HG03064 (cell line): Measurements from ENCODE around the gene BTN3A1.
"Not testable (repeated sequence)": the region's sequence is repeated elsewhere in the genome, so short reads cannot be mapped to it uniquely, and the experiment has no call there.

Experiments used
- ATAC-seq: cut with Tn5 transposase; IDR thresholded peaks from one replicate; pipeline ENCODE4 v1.9.1; 2021; ENCODE audit warnings: low read depth; ENCODE audit not compliant: unreplicated experiment

Gene BTN3A1

DNA sequence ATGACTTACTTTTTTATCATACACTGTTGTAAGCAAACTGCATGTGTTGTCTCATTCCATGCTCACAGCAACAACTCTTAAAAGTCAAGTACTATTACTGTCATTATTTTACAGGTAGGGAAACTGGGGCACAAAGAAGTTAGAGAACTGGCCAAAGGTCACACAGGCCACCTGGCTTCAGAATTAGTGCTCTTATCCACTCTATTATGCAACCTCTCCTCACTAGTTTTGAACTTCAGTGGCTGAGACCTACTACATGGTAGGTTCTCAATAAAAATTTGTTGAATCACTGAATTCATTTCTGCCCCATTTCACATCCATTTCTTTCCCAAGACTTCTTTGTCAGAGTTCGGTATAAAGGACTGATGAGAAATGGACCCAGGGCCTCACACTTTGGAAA, 35.9 kb downstream of the BTN3A1 start:
- ATAC-seq, result no peak

DNA sequence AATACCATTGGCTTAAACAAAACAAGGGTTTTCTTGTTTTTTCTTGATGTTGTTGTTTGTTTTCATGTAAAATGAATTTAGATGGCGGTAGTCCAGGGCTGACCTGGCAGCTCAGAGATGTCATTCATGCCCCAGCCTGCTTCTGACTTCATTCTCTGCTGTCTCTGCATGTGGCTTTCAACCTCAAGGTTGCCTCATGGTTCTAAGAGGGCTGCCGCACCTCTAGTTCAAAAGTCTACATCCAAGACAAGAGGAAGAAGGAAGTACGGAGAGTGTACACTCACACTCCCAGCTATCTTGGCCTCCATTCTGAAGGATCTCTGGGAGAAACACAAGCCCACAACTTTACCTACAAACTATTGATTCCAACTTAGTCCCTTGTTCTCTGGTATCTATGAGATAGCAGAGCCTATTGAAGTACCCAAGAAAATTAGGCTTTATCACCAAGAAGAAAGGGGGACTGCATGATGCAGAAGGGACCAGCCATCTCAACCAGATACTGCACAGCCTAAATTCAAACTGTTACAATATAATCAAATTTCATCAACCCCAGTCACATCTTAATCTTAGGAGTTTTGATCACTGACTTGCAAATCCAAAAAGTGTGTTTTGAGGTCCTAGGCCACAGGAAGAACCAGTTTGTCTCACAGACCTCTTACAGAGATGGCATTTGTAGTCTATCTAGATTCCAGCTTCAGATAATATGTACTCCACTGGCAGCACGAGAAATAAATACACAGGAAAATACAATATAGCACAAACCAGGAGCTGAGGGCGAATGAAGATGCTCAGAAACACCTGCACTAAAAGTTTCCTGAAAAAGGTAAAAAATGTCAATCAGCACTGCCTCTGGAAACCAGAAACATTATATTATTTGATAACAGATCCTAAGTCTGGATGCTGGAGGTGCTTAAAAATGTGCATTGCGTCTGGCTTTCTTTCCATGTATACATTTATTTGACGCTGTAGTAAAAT, 37.4 kb downstream of the BTN3A1 start:
- ATAC-seq, result no peak

DNA sequence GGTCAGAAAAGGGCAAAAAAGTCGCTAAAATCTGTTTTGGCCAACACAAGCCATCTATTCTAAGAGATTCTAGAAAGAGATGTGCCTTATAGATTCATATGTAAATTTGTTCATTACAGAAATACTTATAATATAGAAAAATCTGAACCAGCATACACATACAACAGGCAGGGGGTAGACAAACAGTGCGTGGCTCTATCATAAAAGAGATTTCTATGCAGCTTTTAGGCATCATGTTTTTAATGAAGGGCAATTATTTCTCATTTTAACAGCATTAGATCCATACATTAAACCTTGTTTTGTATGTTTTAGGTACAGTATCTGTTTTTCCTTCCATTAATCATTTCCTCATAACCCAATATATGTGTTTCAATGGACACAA, 38.9 kb downstream of the BTN3A1 start:
- ATAC-seq, result no peak

- no peak for ATAC-seq
These were observed 39.9 kb downstream of the BTN3A1 start for GRCh38 chr6:26441977-26442376.

GRCh38 chr6:26445934-26446667, 44.0 kb downstream of the BTN3A1 start:
- ATAC-seq, result no peak

- no peak for ATAC-seq
These were observed 45.2 kb downstream of the BTN3A1 start for GRCh38 chr6:26447257-26447656.

DNA sequence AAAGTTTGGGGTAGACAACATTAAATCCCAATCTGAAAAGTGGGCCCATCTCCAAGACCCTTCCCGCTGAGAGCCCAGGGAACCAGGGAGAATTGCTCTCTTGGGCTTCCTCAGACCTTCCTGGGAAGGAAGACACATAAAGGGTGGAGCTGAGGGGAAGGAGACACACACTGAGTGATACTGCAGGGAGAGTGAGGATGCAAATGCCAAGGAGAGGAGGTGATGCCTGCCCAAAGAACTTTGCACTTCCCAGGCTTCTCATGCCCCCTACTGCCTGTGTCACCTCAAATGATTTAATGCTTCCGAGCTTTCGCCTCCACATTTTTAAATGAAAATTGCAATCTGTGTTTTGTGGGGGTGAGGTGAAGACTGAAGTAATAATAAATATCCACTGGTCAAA, 48.2 kb downstream of the BTN3A1 start:
- ATAC-seq, result no peak

GRCh38 chr6:26452631-26453235, 50.7 kb downstream of the BTN3A1 start:
- no peak for ATAC-seq

GRCh38 chr6:26454631-26455030, 52.6 kb downstream of the BTN3A1 start:
- ATAC-seq, result no peak

- no peak for ATAC-seq
These were observed 53.4 kb downstream of the BTN3A1 start for GRCh38 chr6:26455357-26455970.

DNA sequence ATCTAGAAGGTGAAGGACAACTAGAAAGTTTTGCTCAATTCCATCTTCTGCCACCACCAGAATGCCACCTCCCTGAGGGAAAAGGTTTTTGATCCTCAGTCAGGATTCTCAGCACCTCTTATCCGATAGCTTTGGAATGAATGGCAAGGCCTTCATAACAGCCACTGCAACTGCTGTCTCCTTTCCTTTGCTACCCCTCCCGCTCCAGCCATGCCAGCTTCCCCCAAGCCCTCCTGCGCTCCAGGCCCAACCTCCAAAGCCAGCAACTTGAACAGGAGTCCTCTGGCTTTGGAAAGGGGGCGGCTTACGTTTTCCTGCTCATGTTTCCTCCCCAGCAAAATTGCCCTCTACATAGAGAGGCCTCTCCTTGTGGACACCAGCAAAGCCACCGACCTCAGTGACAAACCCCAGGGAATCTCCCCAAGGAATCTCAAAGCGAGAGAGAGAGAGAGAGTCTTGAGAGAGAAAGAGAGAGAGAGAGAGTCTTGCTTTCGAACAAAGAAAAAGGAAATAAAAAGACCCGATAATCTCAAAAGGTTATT, 55.3 kb downstream of the BTN3A1 start:
- ATAC-seq, result peak; percentile 11

DNA sequence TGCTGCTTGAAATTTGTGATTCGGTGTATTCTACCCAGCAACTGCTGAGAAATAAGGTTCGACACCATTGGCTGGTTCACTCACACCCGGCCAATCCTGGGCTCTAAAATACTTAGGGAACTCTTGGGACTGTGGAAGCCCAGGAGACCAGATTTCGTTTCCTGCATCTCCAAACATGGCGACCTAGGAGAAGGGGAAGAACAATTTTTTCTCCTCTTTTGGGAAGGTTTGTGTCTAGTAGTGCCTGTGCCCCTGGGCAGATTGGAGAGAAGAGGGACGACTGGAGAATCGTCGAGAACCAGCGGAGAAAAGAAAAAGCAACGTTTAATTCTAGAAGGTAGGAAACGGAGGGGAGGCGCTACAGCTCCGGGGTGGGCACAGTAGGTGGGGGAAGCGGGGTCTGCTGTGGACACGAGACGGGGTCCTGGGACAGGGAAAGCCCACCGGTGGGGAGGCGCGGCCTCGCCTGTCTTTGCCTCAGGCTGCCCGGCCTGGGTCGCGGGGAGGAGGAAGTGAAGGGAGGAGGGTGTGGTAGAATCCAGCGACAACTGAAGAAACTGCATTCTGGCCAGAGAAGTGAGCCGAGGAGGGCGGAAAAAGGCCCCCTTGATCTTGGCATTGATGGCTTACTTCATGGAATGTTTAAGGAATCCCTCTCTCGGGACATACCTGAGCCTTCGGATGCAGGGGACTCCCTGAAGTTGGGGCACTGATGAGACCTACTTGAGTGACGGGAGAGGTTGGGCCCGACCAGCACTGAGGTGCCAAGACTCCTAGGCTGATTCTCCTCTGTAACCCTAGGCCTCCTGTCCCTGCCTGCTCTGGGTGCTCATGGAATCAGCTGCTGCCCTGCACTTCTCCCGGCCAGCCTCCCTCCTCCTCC, 56.0 kb downstream of the BTN3A1 start, which contains the start of gene BTN2A1:
Gene BTN2A1, plus strand, starts transcription at position 150 of the 883 bp plus-strand sequence. Its CDS starts 682 bp downstream, at position 832.
- peak; percentile 95 for ATAC-seq

DNA sequence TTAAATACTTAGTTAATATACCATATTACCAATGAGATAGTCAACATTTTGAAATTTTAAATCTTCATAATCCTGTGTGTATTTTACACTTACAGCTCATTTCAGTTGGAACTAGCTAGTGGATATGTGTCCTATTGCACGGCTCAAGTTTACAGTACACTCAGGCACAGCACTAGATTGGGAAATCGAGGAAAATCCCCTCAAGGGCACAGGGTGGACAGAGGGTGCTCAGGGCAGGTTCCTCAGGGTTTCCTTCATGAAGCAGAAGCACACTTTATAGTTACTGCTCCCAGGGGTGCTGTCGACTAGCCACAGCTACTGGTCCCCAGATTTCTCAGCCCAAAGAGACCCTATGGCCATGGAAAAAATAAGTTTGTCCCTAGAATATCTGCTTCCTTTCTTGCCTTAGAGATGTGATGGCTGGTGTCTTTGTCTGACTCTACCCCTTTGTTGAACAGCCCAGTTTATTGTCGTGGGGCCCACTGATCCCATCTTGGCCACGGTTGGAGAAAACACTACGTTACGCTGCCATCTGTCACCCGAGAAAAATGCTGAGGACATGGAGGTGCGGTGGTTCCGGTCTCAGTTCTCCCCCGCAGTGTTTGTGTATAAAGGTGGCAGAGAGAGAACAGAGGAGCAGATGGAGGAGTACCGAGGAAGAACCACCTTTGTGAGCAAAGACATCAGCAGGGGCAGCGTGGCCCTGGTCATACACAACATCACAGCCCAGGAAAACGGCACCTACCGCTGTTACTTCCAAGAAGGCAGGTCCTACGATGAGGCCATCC, 57.1 kb downstream of the BTN3A1 start:
- ATAC-seq, result no peak

DNA sequence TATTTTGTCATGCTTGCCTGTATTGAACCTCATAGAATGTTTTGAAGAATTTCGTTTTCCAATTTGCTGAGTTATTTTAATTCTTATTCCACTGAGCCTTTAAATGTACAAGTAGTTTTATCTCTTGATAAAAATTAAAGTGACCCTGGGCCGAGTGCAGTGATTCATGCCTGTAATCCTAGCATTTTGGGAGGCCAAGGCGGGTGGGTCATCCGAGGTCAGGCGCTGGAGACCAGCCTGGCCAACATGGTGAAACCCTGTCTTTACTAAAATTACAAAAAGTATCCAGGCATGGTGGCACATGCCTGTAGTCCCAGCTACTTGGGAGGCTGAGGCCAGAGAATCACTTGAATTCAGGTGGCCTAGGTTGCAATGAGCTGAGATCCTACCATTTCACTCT, 59.3 kb downstream of the BTN3A1 start:
- ATAC-seq, result not testable (repeated sequence)

DNA sequence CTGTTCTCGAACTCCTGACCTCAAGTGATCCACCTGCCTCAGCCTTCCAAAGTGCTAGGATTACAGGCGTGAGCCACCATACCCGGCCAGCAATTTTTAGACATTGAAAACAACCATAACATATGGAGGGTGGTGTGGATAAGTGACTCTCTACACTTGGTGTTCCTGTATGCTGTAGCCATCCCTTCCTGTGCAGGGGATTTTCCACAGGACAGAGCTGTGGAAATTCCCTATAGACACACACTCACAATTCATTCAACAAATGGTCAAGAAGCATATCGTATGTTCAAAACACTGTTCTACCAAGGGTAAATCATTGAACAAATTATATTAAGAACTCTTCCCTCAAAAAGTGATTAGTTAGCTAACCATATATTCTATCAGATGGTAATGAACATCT, 61.9 kb downstream of the BTN3A1 start:
- no peak for ATAC-seq

GRCh38 chr6:26464416-26465131, 62.5 kb downstream of the BTN3A1 start:
- no peak for ATAC-seq
